GM12878 (cell line): ENCODE results near the gene SSBP2. TPM values are rescaled to one million over a fixed set of nuclear protein-coding genes. Genes with fewer than 3 reads are reported as not detected.

Experiments
- ATAC-seq: fragments of 200-7000 bp; cut with Tn5 transposase; 3 replicates; pipeline ENCODE4 v1.9.1; 2020; ENCODE audit warnings: mild to moderate bottlenecking, moderate library complexity
- BruUV-seq: library from RNA; stranded (reverse); fragments of 400-500 nt; replicated peaks from 2 replicates; lab custom pipeline; 2021; lab: Mats Ljungman, UMichigan
- CTCF ChIA-PET: fragments of 300-600 bp; sonication (Branson Sonifier 250); formaldehyde crosslinking; extraction: SDS; loops from one replicate; lab custom pipeline; 2021; ENCODE audit warnings: inconsistent platforms; lab: Yijun Ruan, JAX
- POLR2A ChIA-PET: fragments of 350-600 bp; formaldehyde crosslinking; extraction: SDS; loops from one replicate; lab custom pipeline; 2021; ENCODE audit warnings: inconsistent platforms; lab: Charles Lee
- RAD21 ChIA-PET: fragments of 300-600 bp; sonication (Branson Sonifier 250); formaldehyde crosslinking; loops from one replicate; lab custom pipeline; 2023; ENCODE audit warnings: antibody characterized with exemption; ENCODE audit not compliant: unreplicated experiment; lab: Charles Lee
- SMC1A ChIA-PET: fragments of 300-600 bp; sonication (Branson Sonifier 250); formaldehyde crosslinking; loops from one replicate; lab custom pipeline; 2023; ENCODE audit not compliant: unreplicated experiment, uncharacterized antibody; lab: Charles Lee
- DNase-seq: peaks from one replicate; pipeline ENCODE4 v3.0.0-alpha.2; 2011; ENCODE audit warnings: low read depth, low spot score
- FAIRE-seq: peaks from 3 replicates; lab custom pipeline; 2011; peaks lifted over from hg19 to GRCh38; lab: Jason Lieb, UNC
- H2AFZ ChIP-seq: 2 replicates; pipeline ENCODE4 v1.6.0; 2011; ENCODE audit warnings: low read depth, low read length, control low read depth; ENCODE audit not compliant: control insufficient read depth
- H3K27ac ChIP-seq: 2 replicates; pipeline ENCODE4 v1.5.1; 2011; ENCODE audit warnings: control low read depth; ENCODE audit not compliant: control insufficient read depth, insufficient read depth
- H3K27me3 ChIP-seq, 2 experiments: replicated peaks in 1 of 2; 2 replicates each; pipeline versions ENCODE4 v1.6.0 to v1.6.1; 2011; ENCODE audit warnings: low read length in 1 of 2; ENCODE audit not compliant: control insufficient read depth in 2 of 2, insufficient read depth in 2 of 2
- H3K36me3 ChIP-seq, 2 experiments: 2 replicates each; pipeline ENCODE4 v1.5.1; 2011; ENCODE audit warnings: low read length in 1 of 2; ENCODE audit not compliant: control insufficient read depth in 2 of 2, insufficient read depth in 2 of 2
- H3K4me1 ChIP-seq: 2 replicates; pipeline ENCODE4 v1.6.1; 2011; ENCODE audit warnings: mild to moderate bottlenecking, low read length, moderate library complexity, mixed read lengths; ENCODE audit not compliant: control insufficient read depth, insufficient read depth
- H3K4me2 ChIP-seq: 2 replicates; pipeline ENCODE4 v1.6.0; 2011; ENCODE audit warnings: control low read depth; ENCODE audit not compliant: control insufficient read depth, insufficient read depth
- H3K4me3 ChIP-seq: fragments of 200-600 bp; sonication (generic); 2 replicates; pipeline ENCODE4 v1.5.1; 2016
- H3K79me2 ChIP-seq: 2 replicates; pipeline ENCODE4 v1.6.0; 2011; ENCODE audit warnings: low read length; ENCODE audit not compliant: control insufficient read depth, insufficient read depth
- H3K9ac ChIP-seq: 2 replicates; pipeline ENCODE4 v1.8.0; 2011; ENCODE audit warnings: low read length, control low read depth, mixed read lengths; ENCODE audit not compliant: control insufficient read depth, insufficient read depth
- H3K9me3 ChIP-seq: replicated peaks from 3 replicates; pipeline ENCODE4 v1.5.1; 2011; ENCODE audit warnings: mild to moderate bottlenecking, low read length; ENCODE audit not compliant: control insufficient read depth, insufficient read depth
- H4K20me1 ChIP-seq: 2 replicates; pipeline ENCODE4 v1.6.0; 2011; ENCODE audit not compliant: control insufficient read depth, insufficient read depth
- E2F4 ChIP-seq: IDR thresholded peaks from 2 replicates; pipeline ENCODE4 v1.6.1; 2012; ENCODE audit warnings: low read depth, low read length, improper control_type of control experiment
- EP300 ChIP-seq, 2 experiments: fragments of 150-350 bp in 1 of 2; IDR thresholded peaks; 2 replicates each; pipeline ENCODE4 v1.6.1; 2011 to 2012; ENCODE audit warnings: low read depth in 2 of 2, low read length in 2 of 2, borderline replicate concordance in 1 of 2, improper control_type of control experiment in 1 of 2, inconsistent platforms in 1 of 2; ENCODE audit not compliant: control insufficient read depth in 1 of 2
- ESRRA ChIP-seq: IDR thresholded peaks from 2 replicates; pipeline ENCODE4 v1.6.1; 2012; ENCODE audit warnings: mild to moderate bottlenecking, low read length, improper control_type of control experiment
- IRF3 ChIP-seq: fragments of 450-650 bp; IDR thresholded peaks from 2 replicates; pipeline ENCODE4 v1.6.1; 2014; ENCODE audit warnings: mild to moderate bottlenecking
- MAX ChIP-seq: IDR thresholded peaks from 2 replicates; pipeline ENCODE4 v1.6.1; 2012; ENCODE audit warnings: low read depth, low read length, improper control_type of control experiment
- MLLT1 ChIP-seq: fragments of 450-650 bp; IDR thresholded peaks from 2 replicates; pipeline ENCODE4 v1.6.1; 2016; ENCODE audit warnings: mild to moderate bottlenecking
- PAX5 ChIP-seq: IDR thresholded peaks from 2 replicates; pipeline ENCODE4 v1.6.1; 2011; ENCODE audit warnings: low read depth, low read length, borderline replicate concordance
- SKIL ChIP-seq: fragments of 450-650 bp; IDR thresholded peaks from 2 replicates; pipeline ENCODE4 v1.6.1; 2017; ENCODE audit warnings: mild to moderate bottlenecking, low read depth, inconsistent platforms; ENCODE audit not compliant: poor library complexity, severe bottlenecking
- STAT1 ChIP-seq: fragments of 450-650 bp; conservative IDR thresholded peaks from 2 replicates; pipeline ENCODE4 v1.6.1; 2014; ENCODE audit warnings: antibody characterized with exemption, mild to moderate bottlenecking
- WGBS: methylation state at CpG from one replicate; pipeline ENCODE4 v1.1.6; 2016; ENCODE audit warnings: low lambda C conversion rate; ENCODE audit not compliant: insufficient replicate concordance, insufficient coverage; ENCODE audit errors: missing lambda C conversion rate; 5-methylcytosine and 5-hydroxymethylcytosine counted together
- in situ Hi-C: fragments of 300-500 bp; cut with MboI; formaldehyde crosslinking; loops from 9 replicates; pipeline ENCODE4 v1.14.3; 2018; ENCODE audit warnings: mixed read lengths
- intact Hi-C: fragments of 100-400 bp; cut with micrococcal nuclease; formaldehyde crosslinking; loops from one replicate; pipeline ENCODE4 v1.14.2; 2022; ENCODE audit not compliant: unreplicated experiment
- polyA plus RNA-seq, 11 experiments: library from polyadenylated mRNA; depleted of rRNA in 4 of 11; unstranded in 6 of 11; stranded (reverse) in 5 of 11; fragments of >200 nt; fragmentation: Nextera tagmentation in 4 of 11; fragmentation: Illumina TruSeq in 1 of 11; extraction: Ambion mirVana in 4 of 11; extraction: Trizol in 1 of 11; gene quantifications; 1 replicate in 1 of 11; 2 replicates in 10 of 11; pipeline versions ENCODE4 v1.2.1 to v1.2.3, GENCODE V29; 2011 to 2016; ENCODE audit warnings: inconsistent platforms in 2 of 11, missing spikeins in 2 of 11, low read depth in 1 of 11
- total RNA-seq, 4 experiments: library from RNA; depleted of rRNA in 3 of 4; stranded (reverse); fragments of >200 nt in 3 of 4; fragmentation: Illumina TruSeq in 1 of 4; extraction: Trizol in 1 of 4; gene quantifications; 2 replicates each; pipeline versions ENCODE4 v1.2.1 to v1.2.3, GENCODE V29; 2013 to 2021

Gene SSBP2
- total and polyA plus RNA-seq, 10 of the 15 experiments (the other 5 are each of a cell fraction or from before 2014, with no cell fraction given): 52.2 to 132 (median 110) TPM

- RAD21 ChIA-PET: no interaction called here
- FAIRE-seq: peak; percentile 18
Measured at GRCh38 chr5:81604193-81604592, 146.7 kb downstream of the SSBP2 start.

GRCh38 chr5:81601919-81602318 is 149.0 kb downstream of the SSBP2 start:
- 100% methylated on average over 1 of the region's 1 CpG for WGBS
- FAIRE-seq: no peak
- no peak for ATAC-seq
- H3K27ac ChIP-seq: no peak overlapping the region
- ChIA-PET POLR2A (no interaction called here), CTCF (interaction anchor here (0.5 kb wide), 1 partner anchor 76 kb away, joined by 3 read pairs; no protein-coding TSS in a partner anchor), SMC1A (interaction anchor here (0.8 to 1.1 kb wide), 2 partner anchors 11 to 116 kb away, joined by 3 to 4 read pairs; no protein-coding TSS in a partner anchor), RAD21 (no interaction called here)
- H2AFZ ChIP-seq: no peak overlapping the region
- H3K79me2 ChIP-seq: no peaks in the 10 kb centered on the region
- no peaks in the 10 kb centered on the region for H3K4me1 ChIP-seq
- in situ Hi-C loops (no loop called here), intact Hi-C loops (no loop called here)
- H3K4me2 ChIP-seq: no peak overlapping the region
- H3K9me3 ChIP-seq: peaks cover 8% of the 10 kb centered on the region; the same call in 2 of the 3 replicates
- H3K9ac ChIP-seq: no peak overlapping the region
- DNase-seq: no peak
- H3K4me3 ChIP-seq: no peak overlapping the region
- no peaks in the 10 kb centered on the region for H3K27me3 ChIP-seq
- BruUV-seq: no TSS peak
- H4K20me1 ChIP-seq: no peaks in the 10 kb centered on the region
- H3K36me3 ChIP-seq: no peaks in the 10 kb centered on the region; a peak in 2 of 4 replicates
- TF ChIP-seq IRF3: no peak
- TF ChIP-seq MAX: no peak
- TF ChIP-seq ESRRA: no peak
- TF ChIP-seq SKIL: no peak
- TF ChIP-seq E2F4: no peak
- TF ChIP-seq EP300 (IDR thresholded peaks at IDR 0.05; ENCODE audit: borderline replicate concordance in 1 of 2, control insufficient read depth in 1 of 2, low read depth in 2 of 2, low read length in 2 of 2): no peak

More at GRCh38 chr5:81604193-81604592, 146.7 kb downstream of the SSBP2 start:
- Histone ChIP-seq H3K4me1 (no peaks in the 10 kb centered on the region), H3K79me2 (no peaks in the 10 kb centered on the region), H3K27me3 (no peaks in the 10 kb centered on the region), H3K27ac (no peak overlapping the region), H3K4me3 (no peak overlapping the region), H2AFZ (no peak overlapping the region), H3K9ac (no peak overlapping the region), H3K9me3 (peaks cover 3% of the 10 kb centered on the region; the same call in 2 of the 3 replicates)
- in situ Hi-C loops: no loop called here
- DNase-seq: no peak
- POLR2A ChIA-PET: no interaction called here
- CTCF ChIA-PET: interaction anchor here (0.7 kb wide), 1 partner anchor 143 kb away, joined by 3 read pairs; no protein-coding TSS in a partner anchor
- TF ChIP-seq PAX5: no peak
- no peak for TF ChIP-seq MLLT1
- TF ChIP-seq STAT1: no peak
- TF ChIP-seq, all 136 proteins: peak for 0
- no peaks in the 10 kb centered on the region for H4K20me1 ChIP-seq
- intact Hi-C loops: no loop called here
- H3K4me2 ChIP-seq: no peak overlapping the region
- SMC1A ChIA-PET: no interaction called here
- BruUV-seq: no TSS peak
- no peaks in the 10 kb centered on the region; a peak in 1 of 4 replicates for H3K36me3 ChIP-seq
- ATAC-seq: no peak
